H9 (cell line): ENCODE results near the gene ZNF530. TPM values are rescaled to one million over a fixed set of nuclear protein-coding genes. Genes with fewer than 3 reads are reported as not detected.

Experiments used
- DNase-seq: peaks from one replicate; pipeline ENCODE4 v3.0.0-alpha.2; 2017
- H2AFZ ChIP-seq: one replicate; pipeline ENCODE4 v1.6.1; 2013; ENCODE audit warnings: mild to moderate bottlenecking, low read length, control low read depth, moderate library complexity
- H2AK5ac ChIP-seq: 2 replicates; pipeline ENCODE4 v1.6.1; 2013; ENCODE audit warnings: low read length, control low read depth, mixed read lengths; ENCODE audit not compliant: insufficient read length
- H2BK120ac ChIP-seq: one replicate; pipeline ENCODE4 v1.6.1; 2013; ENCODE audit warnings: low read depth, mild to moderate bottlenecking, low read length, control low read depth, inconsistent platforms; ENCODE audit not compliant: poor library complexity, severe bottlenecking
- H2BK12ac ChIP-seq: 2 replicates; pipeline ENCODE4 v1.6.1; 2013; ENCODE audit warnings: low read length, control low read depth, mixed read lengths, low read depth; ENCODE audit not compliant: insufficient read length
- H2BK15ac ChIP-seq: 2 replicates; pipeline ENCODE4 v1.6.1; 2013; ENCODE audit warnings: low read depth, low read length, control low read depth
- H2BK20ac ChIP-seq: one replicate; pipeline ENCODE4 v1.6.1; 2013; ENCODE audit warnings: low read depth, mild to moderate bottlenecking, low read length, control low read depth, inconsistent platforms; ENCODE audit not compliant: poor library complexity, severe bottlenecking
- H2BK5ac ChIP-seq: 2 replicates; pipeline ENCODE4 v1.6.1; 2013; ENCODE audit warnings: low read length, control low read depth, mixed read lengths; ENCODE audit not compliant: insufficient read length
- H3K14ac ChIP-seq: 2 replicates; pipeline ENCODE4 v1.6.1; 2013; ENCODE audit warnings: low read length, control low read depth; ENCODE audit not compliant: insufficient read depth
- H3K18ac ChIP-seq: 2 replicates; pipeline ENCODE4 v1.6.1; 2013; ENCODE audit warnings: low read depth, mild to moderate bottlenecking, mixed read lengths, low read length, control low read depth; ENCODE audit not compliant: insufficient read length
- H3K23ac ChIP-seq: 2 replicates; pipeline ENCODE4 v1.6.1; 2013; ENCODE audit warnings: low read length, control low read depth, mixed read lengths, low read depth; ENCODE audit not compliant: insufficient read length
- H3K23me2 ChIP-seq: 2 replicates; pipeline ENCODE4 v1.6.1; 2013; ENCODE audit warnings: low read depth, mild to moderate bottlenecking, mixed read lengths, low read length, control low read depth; ENCODE audit not compliant: insufficient read length, poor library complexity, severe bottlenecking
- H3K27ac ChIP-seq: 2 replicates; pipeline ENCODE4 v1.5.1; 2013; ENCODE audit warnings: low read length, control low read depth, mixed read lengths, low read depth; ENCODE audit not compliant: insufficient read length
- H3K27me3 ChIP-seq: 2 replicates; pipeline ENCODE4 v1.6.1; 2013; ENCODE audit warnings: low read length, control low read depth, inconsistent platforms; ENCODE audit not compliant: insufficient read depth
- H3K4ac ChIP-seq: 2 replicates; pipeline ENCODE4 v1.6.1; 2013; ENCODE audit warnings: low read depth, mild to moderate bottlenecking, control low read depth, inconsistent platforms, low read length, moderate library complexity
- H3K4me1 ChIP-seq: 2 replicates; pipeline ENCODE4 v1.6.1; 2013; ENCODE audit warnings: low read length, control low read depth, inconsistent platforms; ENCODE audit not compliant: insufficient read depth
- H3K4me2 ChIP-seq: 2 replicates; pipeline ENCODE4 v1.6.1; 2013; ENCODE audit warnings: low read length, control low read depth, mixed read lengths; ENCODE audit not compliant: insufficient read length, insufficient read depth
- H3K56ac ChIP-seq: 2 replicates; pipeline ENCODE4 v1.6.1; 2013; ENCODE audit warnings: low read depth, mild to moderate bottlenecking, mixed read lengths, low read length, control low read depth; ENCODE audit not compliant: insufficient read length
- H3K79me1 ChIP-seq: 2 replicates; pipeline ENCODE4 v1.6.1; 2013; ENCODE audit warnings: low read depth, mild to moderate bottlenecking, moderate library complexity, low read length, control low read depth, inconsistent platforms; ENCODE audit not compliant: insufficient read depth, poor library complexity, severe bottlenecking
- H3K79me2 ChIP-seq: 2 replicates; pipeline ENCODE4 v1.6.1; 2013; ENCODE audit warnings: low read length, control low read depth, inconsistent platforms; ENCODE audit not compliant: insufficient read depth
- H3K9ac ChIP-seq: 2 replicates; pipeline ENCODE4 v1.6.1; 2013; ENCODE audit warnings: low read length, control low read depth, mixed read lengths; ENCODE audit not compliant: insufficient read length; ENCODE audit errors: extremely low read depth
- H3K9me3 ChIP-seq: one replicate; pipeline ENCODE4 v1.6.1; 2013; ENCODE audit warnings: low read depth, low read length, inconsistent platforms; ENCODE audit not compliant: control insufficient read depth
- H3T11ph ChIP-seq: one replicate; pipeline ENCODE4 v1.6.1; 2013; ENCODE audit warnings: mild to moderate bottlenecking, low read length, control low read depth, inconsistent platforms
- H4K20me1 ChIP-seq: one replicate; pipeline ENCODE4 v1.6.1; 2013; ENCODE audit not compliant: control insufficient read depth, insufficient read length, insufficient read depth
- H4K5ac ChIP-seq: 2 replicates; pipeline ENCODE4 v1.6.1; 2013; ENCODE audit warnings: low read depth, mild to moderate bottlenecking, mixed read lengths, low read length, control low read depth; ENCODE audit not compliant: insufficient read length
- H4K8ac ChIP-seq: replicated peaks from 2 replicates; pipeline ENCODE4 v1.6.1; 2013; ENCODE audit warnings: low read length, control low read depth, mixed read lengths, low read depth; ENCODE audit not compliant: insufficient read length
- H4K91ac ChIP-seq: 2 replicates; pipeline ENCODE4 v1.6.1; 2013; ENCODE audit warnings: low read depth, mild to moderate bottlenecking, moderate library complexity, mixed read lengths, low read length, control low read depth; ENCODE audit not compliant: insufficient read length
- H3K27ac Mint-ChIP-seq, 3 experiments: 2 replicates in 2 of 3; 3 replicates in 1 of 3; pipeline ENCODE4 v1.8.0; 2020 to 2021; ENCODE audit warnings: mixed read lengths in 3 of 3, mild to moderate bottlenecking in 1 of 3, moderate library complexity in 1 of 3
- H3K27me3 Mint-ChIP-seq: 2 replicates; pipeline ENCODE4 v1.8.0; 2021; ENCODE audit warnings: low read depth, mild to moderate bottlenecking, moderate library complexity, mixed read lengths
- H3K36me3 Mint-ChIP-seq, 3 experiments: 2 replicates in 2 of 3; 3 replicates in 1 of 3; pipeline ENCODE4 v1.8.0; 2020 to 2021; ENCODE audit warnings: low read depth in 3 of 3, mixed read lengths in 3 of 3; ENCODE audit not compliant: insufficient read depth in 1 of 3
- H3K4me1 Mint-ChIP-seq, 2 experiments: 2 replicates each; pipeline ENCODE4 v1.8.0; 2020; ENCODE audit warnings: mixed read lengths in 2 of 2
- H3K4me3 Mint-ChIP-seq, 2 experiments: 2 replicates in 1 of 2; 3 replicates in 1 of 2; pipeline ENCODE4 v1.8.0; 2020 to 2021; ENCODE audit warnings: mild to moderate bottlenecking in 2 of 2, mixed read lengths in 2 of 2, moderate library complexity in 1 of 2
- H3K9me3 Mint-ChIP-seq, 2 experiments: 2 replicates in 1 of 2; 3 replicates in 1 of 2; pipeline ENCODE4 v1.8.0; 2020; ENCODE audit warnings: mild to moderate bottlenecking in 2 of 2, mixed read lengths in 2 of 2, moderate library complexity in 1 of 2
- WGBS: extraction: QIAGEN DNeasy Blood & Tissue Kit; methylation state at CpG from one replicate; pipeline ENCODE4 v1.1.7; 2013; ENCODE audit warnings: missing lambda C conversion rate, low lambda C conversion rate, mixed read lengths; ENCODE audit not compliant: insufficient read length; ENCODE audit errors: extremely low coverage; 5-methylcytosine and 5-hydroxymethylcytosine counted together
- total RNA-seq: library from RNA; stranded (reverse); gene quantifications from 2 replicates; pipeline ENCODE4 v1.2.1, GENCODE V29; 2021
- TF ChIP-seq, protein P1 (sequence below): fragments of 200-600 bp; sonication (generic); conservative IDR thresholded peaks from 3 replicates; pipeline ENCODE4 v1.8.0; 2021; ENCODE audit warnings: antibody characterized with exemption, mild to moderate bottlenecking

The ZNF530 gene
- total RNA-seq, 1 experiment from 2014 or later: 9.3 TPM

DNA sequence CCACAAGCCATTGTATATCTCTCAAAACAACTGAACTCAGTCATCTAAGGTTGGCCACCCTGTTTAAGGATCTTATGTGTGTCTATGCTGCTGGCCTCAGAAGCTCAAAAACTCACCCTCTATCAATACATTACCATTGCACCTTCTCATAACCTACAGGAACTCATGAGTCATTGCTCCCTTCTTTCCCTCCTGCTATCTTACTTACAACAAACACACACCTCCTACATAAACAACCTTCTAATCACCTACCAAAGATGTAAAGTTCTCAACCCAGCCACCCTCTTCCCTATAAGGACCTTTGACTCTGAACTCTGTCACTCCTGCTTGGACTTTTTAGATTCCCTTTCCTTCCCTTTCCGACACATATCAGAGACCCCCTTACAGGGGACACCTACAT is 55.8 kb downstream of the ZNF530 start:
- Mint-ChIP-seq H3K4me1 (peaks cover 5 to 6% of the 10 kb centered on the region in 2 experiments; a peak in 3 of 4 replicates), H3K9me3 (peaks cover 0 to 18% of the 10 kb centered on the region in 2 experiments), H3K27ac (no peak overlapping the region), H3K27me3 (peaks cover 61% of the 10 kb centered on the region), H3K36me3 (no peaks in the 10 kb centered on the region; a peak in 2 of 7 replicates), H3K4me3 (no peak overlapping the region)
- Histone ChIP-seq H3K79me2 (no peaks in the 10 kb centered on the region), H3K4me2 (no peak overlapping the region), H3K23ac (no peak overlapping the region), H2BK15ac (no peak overlapping the region), H4K5ac (no peak overlapping the region), H3K56ac (no peak overlapping the region), H4K91ac (no peak overlapping the region), H3K4me1 (peaks cover 4% of the 10 kb centered on the region; the same call in 1 of the 2 replicates), H2BK20ac (no peak overlapping the region), H3K9me3 (no peaks in the 10 kb centered on the region), H2BK12ac (no peak overlapping the region), H3K9ac (no peak overlapping the region), H3K4ac (no peak overlapping the region), H4K20me1 (no peaks in the 10 kb centered on the region), H3K79me1 (no peaks in the 10 kb centered on the region), H2AFZ (no peak overlapping the region), H2BK120ac (no peak overlapping the region), H3K23me2 (no peaks in the 10 kb centered on the region), H2BK5ac (no peak overlapping the region), H3K27ac (no peak overlapping the region), H4K8ac (no peak overlapping the region), H3K27me3 (no peaks in the 10 kb centered on the region), H2AK5ac (no peak overlapping the region), H3K14ac (no peak overlapping the region), H3T11ph (no peak overlapping the region), H3K18ac (no peak overlapping the region)
- DNase-seq: no peak
- WGBS: no CpG with 5 or more reads among the region's 1 CpG
- TF ChIP-seq, protein P1, sequence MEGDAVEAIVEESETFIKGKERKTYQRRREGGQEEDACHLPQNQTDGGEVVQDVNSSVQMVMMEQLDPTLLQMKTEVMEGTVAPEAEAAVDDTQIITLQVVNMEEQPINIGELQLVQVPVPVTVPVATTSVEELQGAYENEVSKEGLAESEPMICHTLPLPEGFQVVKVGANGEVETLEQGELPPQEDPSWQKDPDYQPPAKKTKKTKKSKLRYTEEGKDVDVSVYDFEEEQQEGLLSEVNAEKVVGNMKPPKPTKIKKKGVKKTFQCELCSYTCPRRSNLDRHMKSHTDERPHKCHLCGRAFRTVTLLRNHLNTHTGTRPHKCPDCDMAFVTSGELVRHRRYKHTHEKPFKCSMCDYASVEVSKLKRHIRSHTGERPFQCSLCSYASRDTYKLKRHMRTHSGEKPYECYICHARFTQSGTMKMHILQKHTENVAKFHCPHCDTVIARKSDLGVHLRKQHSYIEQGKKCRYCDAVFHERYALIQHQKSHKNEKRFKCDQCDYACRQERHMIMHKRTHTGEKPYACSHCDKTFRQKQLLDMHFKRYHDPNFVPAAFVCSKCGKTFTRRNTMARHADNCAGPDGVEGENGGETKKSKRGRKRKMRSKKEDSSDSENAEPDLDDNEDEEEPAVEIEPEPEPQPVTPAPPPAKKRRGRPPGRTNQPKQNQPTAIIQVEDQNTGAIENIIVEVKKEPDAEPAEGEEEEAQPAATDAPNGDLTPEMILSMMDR: no peak
